GM12873 (cell line): ENCODE data around the gene KIRREL1.

ENCODE experiments used
- TF ChIP-seq, protein P1 (sequence below): IDR thresholded peaks from 2 replicates; pipeline ENCODE4 v1.5.1; 2012; ENCODE audit warnings: low read depth, mild to moderate bottlenecking, moderate library complexity, low read length, control low read depth; ENCODE audit not compliant: insufficient read depth; ENCODE audit errors: missing control alignments

The KIRREL1 gene

GRCh38 chr1:157988002-157988401 lies 5.4 kb upstream of the KIRREL1 start:
- TF ChIP-seq, protein P1, sequence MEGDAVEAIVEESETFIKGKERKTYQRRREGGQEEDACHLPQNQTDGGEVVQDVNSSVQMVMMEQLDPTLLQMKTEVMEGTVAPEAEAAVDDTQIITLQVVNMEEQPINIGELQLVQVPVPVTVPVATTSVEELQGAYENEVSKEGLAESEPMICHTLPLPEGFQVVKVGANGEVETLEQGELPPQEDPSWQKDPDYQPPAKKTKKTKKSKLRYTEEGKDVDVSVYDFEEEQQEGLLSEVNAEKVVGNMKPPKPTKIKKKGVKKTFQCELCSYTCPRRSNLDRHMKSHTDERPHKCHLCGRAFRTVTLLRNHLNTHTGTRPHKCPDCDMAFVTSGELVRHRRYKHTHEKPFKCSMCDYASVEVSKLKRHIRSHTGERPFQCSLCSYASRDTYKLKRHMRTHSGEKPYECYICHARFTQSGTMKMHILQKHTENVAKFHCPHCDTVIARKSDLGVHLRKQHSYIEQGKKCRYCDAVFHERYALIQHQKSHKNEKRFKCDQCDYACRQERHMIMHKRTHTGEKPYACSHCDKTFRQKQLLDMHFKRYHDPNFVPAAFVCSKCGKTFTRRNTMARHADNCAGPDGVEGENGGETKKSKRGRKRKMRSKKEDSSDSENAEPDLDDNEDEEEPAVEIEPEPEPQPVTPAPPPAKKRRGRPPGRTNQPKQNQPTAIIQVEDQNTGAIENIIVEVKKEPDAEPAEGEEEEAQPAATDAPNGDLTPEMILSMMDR, result no peak

GRCh38 chr1:157992031-157992832 lies 1.2 kb upstream of the KIRREL1 start:
- TF ChIP-seq, protein P1, result peak; percentile 91

DNA sequence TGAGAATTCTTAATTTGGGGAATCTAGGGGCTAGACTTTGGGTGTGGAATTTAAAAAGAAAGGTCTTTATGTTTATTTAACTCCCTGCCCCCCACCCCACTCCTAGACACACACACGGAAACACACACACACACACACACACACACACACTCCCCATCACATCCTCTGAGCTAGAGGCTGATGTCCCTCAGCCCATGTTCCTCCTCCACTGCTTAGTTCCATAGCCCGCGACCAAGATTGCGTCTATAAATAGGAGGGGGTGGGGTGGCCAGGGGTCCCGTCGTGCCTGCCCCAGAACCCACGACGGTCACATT lies 655 bp upstream of the KIRREL1 start:
- TF ChIP-seq, protein P1, result no peak

GRCh38 chr1:157993918-157994605 lies 617 bp downstream of the KIRREL1 start:
- TF ChIP-seq, protein P1, result no peak

DNA sequence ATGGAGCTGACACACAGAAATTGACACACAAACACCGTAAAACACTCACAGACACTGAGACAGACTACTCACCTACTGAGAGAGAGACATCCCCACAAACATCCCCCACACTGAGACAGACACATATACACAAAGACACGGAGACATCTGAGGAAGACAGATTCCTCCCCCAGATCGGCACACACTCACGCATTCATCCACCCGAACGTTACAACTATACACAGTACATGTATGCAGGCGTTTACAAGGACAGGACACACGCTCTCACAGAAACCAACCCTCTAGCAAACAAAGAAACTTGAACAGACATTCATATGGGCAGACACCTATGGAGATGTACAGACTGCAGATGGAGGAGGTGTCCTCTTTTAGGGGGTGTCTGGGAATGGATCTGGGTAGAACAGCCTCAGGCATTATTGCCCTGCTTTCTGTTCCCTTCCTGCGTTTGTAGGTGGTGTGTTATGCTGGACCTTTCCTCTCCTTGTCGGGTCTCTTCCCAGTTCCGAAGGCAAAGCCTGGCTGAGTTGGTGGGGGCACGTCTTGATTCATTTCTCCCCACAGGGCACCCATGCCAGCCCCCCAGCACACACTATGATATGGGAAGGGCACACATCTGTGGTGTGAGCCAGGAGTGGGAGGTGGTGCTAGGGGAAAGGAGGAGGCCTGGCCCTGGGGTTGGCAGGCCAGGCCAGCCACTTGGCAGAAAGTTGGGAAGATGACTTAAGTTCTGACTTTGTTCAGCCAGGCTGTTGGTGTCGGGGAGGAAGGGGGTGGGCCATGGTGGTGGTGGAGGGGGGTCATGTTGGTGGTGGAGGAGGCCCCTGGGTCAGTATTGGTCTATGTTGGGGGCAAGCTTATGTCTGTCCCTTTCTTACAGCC lies 1.5 kb downstream of the KIRREL1 start:
- TF ChIP-seq, protein P1, result no peak

GRCh38 chr1:157995583-157996169 lies 2.2 kb downstream of the KIRREL1 start:
- TF ChIP-seq, protein P1, result no peak

DNA sequence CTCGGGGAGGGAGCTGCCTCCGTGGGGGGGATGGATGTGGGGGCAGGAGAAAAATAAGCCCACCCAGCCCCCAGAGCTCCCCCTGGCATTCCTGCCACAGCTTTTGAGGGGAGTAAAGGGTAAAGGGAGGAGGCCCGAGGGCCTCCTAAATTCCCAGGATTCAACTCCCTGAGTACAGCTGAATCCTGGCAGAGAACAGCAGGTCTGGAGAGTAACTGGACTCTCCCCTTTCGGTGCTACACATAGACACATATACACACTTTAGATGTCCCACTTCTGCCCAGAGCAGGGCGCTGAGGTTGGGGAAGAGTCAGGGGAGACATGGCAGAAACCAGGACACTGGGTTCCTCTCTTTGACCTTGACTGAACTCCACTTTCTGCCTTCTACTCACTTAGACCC lies 3.0 kb downstream of the KIRREL1 start:
- TF ChIP-seq, protein P1, result no peak
